Natural killer cell (primary cell): ENCODE results near the gene ST3GAL2. TPM values are rescaled to one million over a fixed set of nuclear protein-coding genes. Genes with fewer than 3 reads are reported as not detected.
"Not testable (repeated sequence)": the region's sequence is repeated elsewhere in the genome, so short reads cannot be mapped to it uniquely, and the experiment has no call there.

ENCODE experiments used
- ATAC-seq, 3 donors: fragments of 150-1000 bp in 2 of 3; fragments of 200-7000 bp in 1 of 3; cut with Tn5 transposase; 1 replicate in 1 of 3; 2 replicates in 2 of 3; pipeline ENCODE4 v1.10.0; 2021; ENCODE audit warnings: mild to moderate bottlenecking in 2 of 3, moderate library complexity in 2 of 3
- DNase-seq, 2 donors: peaks; one replicate each; pipeline versions ENCODE4 v3.0.0 to v3.0.0-alpha.2; 2013 to 2021; ENCODE audit warnings: mixed read lengths in 1 of 2
- H3K27ac ChIP-seq: one replicate; pipeline ENCODE4 v1.5.1; 2013; ENCODE audit warnings: mild to moderate bottlenecking, low read length
- H3K27me3 ChIP-seq: one replicate; pipeline ENCODE4 v1.6.1; 2013; ENCODE audit warnings: low read length; ENCODE audit not compliant: control insufficient read depth, insufficient read depth
- H3K36me3 ChIP-seq: one replicate; pipeline ENCODE4 v1.6.1; 2013; ENCODE audit warnings: low read length; ENCODE audit not compliant: control insufficient read depth, insufficient read depth
- H3K4me1 ChIP-seq: one replicate; pipeline ENCODE4 v1.6.1; 2013; ENCODE audit warnings: low read length; ENCODE audit not compliant: control insufficient read depth, insufficient read depth
- H3K4me3 ChIP-seq: one replicate; pipeline ENCODE4 v1.5.1; 2013; ENCODE audit warnings: low read length
- H3K9me3 ChIP-seq: one replicate; pipeline ENCODE4 v1.6.1; 2013; ENCODE audit warnings: low read length; ENCODE audit not compliant: control insufficient read depth, insufficient read depth
- H3K27ac Mint-ChIP-seq, 2 donors: one replicate each; pipeline ENCODE4 v1.8.0; 2022; ENCODE audit warnings: mild to moderate bottlenecking in 2 of 2, mixed read lengths in 2 of 2, moderate library complexity in 1 of 2
- H3K27me3 Mint-ChIP-seq, 2 donors: one replicate each; pipeline ENCODE4 v1.8.0; 2022; ENCODE audit warnings: low read depth in 2 of 2, mixed read lengths in 2 of 2
- H3K36me3 Mint-ChIP-seq: one replicate; pipeline ENCODE4 v1.8.0; 2022; ENCODE audit warnings: mixed read lengths
- H3K4me1 Mint-ChIP-seq, 2 donors: one replicate each; pipeline ENCODE4 v1.8.0; 2022; ENCODE audit warnings: mixed read lengths in 2 of 2
- H3K4me3 Mint-ChIP-seq: one replicate; pipeline ENCODE4 v1.8.0; 2022; ENCODE audit warnings: mild to moderate bottlenecking, moderate library complexity, mixed read lengths
- H3K9me3 Mint-ChIP-seq, 2 donors: one replicate each; pipeline ENCODE4 v1.8.0; 2022; ENCODE audit warnings: mixed read lengths in 2 of 2
- WGBS: methylation state at CpG from one replicate; pipeline ENCODE4 v1.1.7; 2013; ENCODE audit warnings: missing lambda C conversion rate; ENCODE audit not compliant: insufficient coverage; 5-methylcytosine and 5-hydroxymethylcytosine counted together
- intact Hi-C: fragments of 100-400 bp; cut with micrococcal nuclease; formaldehyde crosslinking; loops from one replicate; pipeline ENCODE4 v1.14.2; 2022
- total RNA-seq, 4 donors: library from RNA; stranded (reverse); fragments of 120-200 nt in 1 of 4; gene quantifications; one replicate each; pipeline versions ENCODE4 v1.2.3 to v1.2.4, GENCODE V29; 2013 to 2022
- TF ChIP-seq, protein P1 (sequence below): fragments of 200-600 bp; IDR thresholded peaks from one replicate; pipeline ENCODE4 v1.8.0; 2022; ENCODE audit warnings: antibody characterized with exemption

The ST3GAL2 gene
- total RNA-seq, 3 donors from 2014 or later (not counting 1 experiment from before 2014, with no cell fraction given): 25.9 to 39.1 (median 36.9) TPM

DNA sequence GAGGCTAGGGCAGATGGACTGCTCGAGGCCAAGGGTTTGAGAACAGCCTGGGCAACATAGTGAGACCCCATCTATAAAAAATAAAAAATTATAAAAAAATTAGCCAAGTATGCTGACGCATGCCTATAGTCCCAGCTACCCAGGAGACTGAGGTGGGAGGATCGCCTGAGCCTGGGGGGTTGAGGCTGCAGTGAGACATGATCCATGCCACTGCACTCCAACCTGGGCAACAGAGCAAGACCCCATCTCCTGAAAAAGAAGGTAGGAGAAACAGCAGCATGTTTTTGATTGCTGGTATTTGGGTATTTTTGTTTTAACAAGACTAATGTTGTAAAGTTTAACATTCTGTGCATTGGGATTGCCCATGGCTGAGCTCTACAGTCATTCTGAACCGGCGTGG is 101.1 kb downstream of the ST3GAL2 start:
- intact Hi-C loops: no loop called here
- no peaks in the 10 kb centered on the region for H3K9me3 Mint-ChIP-seq
- no peak overlapping the region for H3K4me3 Mint-ChIP-seq
- H3K36me3 Mint-ChIP-seq: no peaks in the 10 kb centered on the region
- no peak overlapping the region for H3K4me3 ChIP-seq
- ATAC-seq (no peak), DNase-seq (no peak)
- no peak overlapping the region for H3K27ac ChIP-seq
- H3K27ac Mint-ChIP-seq: no peak overlapping the region
- no peaks in the 10 kb centered on the region for H3K27me3 ChIP-seq
- TF ChIP-seq, protein P1, sequence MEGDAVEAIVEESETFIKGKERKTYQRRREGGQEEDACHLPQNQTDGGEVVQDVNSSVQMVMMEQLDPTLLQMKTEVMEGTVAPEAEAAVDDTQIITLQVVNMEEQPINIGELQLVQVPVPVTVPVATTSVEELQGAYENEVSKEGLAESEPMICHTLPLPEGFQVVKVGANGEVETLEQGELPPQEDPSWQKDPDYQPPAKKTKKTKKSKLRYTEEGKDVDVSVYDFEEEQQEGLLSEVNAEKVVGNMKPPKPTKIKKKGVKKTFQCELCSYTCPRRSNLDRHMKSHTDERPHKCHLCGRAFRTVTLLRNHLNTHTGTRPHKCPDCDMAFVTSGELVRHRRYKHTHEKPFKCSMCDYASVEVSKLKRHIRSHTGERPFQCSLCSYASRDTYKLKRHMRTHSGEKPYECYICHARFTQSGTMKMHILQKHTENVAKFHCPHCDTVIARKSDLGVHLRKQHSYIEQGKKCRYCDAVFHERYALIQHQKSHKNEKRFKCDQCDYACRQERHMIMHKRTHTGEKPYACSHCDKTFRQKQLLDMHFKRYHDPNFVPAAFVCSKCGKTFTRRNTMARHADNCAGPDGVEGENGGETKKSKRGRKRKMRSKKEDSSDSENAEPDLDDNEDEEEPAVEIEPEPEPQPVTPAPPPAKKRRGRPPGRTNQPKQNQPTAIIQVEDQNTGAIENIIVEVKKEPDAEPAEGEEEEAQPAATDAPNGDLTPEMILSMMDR: no peak
- 97% methylated on average over 5 of the region's 5 CpGs for WGBS
- no peaks in the 10 kb centered on the region for H3K4me1 ChIP-seq
- H3K27me3 Mint-ChIP-seq: no peaks in the 10 kb centered on the region
- H3K36me3 ChIP-seq: peaks cover 15% of the 10 kb centered on the region
- H3K4me1 Mint-ChIP-seq: peaks cover 0 to 4% of the 10 kb centered on the region in 2 donors
- no peaks in the 10 kb centered on the region for H3K9me3 ChIP-seq

DNA sequence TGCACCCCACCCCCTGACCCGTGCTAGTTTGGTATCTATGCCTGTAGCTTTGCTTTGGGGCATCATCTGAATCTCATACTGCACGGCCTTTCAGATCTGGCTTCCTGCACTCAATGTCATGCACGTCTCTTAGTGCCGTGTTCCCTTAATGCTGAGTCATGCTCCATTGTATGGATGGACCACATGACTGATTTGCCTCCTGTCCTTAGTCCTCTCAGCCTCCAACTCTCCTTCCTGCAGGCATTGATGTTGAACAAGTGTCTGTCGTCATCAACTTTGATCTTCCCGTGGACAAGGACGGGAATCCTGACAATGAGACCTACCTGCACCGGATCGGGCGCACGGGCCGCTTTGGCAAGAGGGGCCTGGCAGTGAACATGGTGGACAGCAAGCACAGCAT is 106.2 kb downstream of the ST3GAL2 start:
- H3K4me1 Mint-ChIP-seq, H3K36me3 Mint-ChIP-seq, H3K4me1 ChIP-seq, DNase-seq, H3K4me3 Mint-ChIP-seq, H3K27me3 ChIP-seq, ATAC-seq, H3K9me3 ChIP-seq, H3K27ac ChIP-seq, H3K27me3 Mint-ChIP-seq, H3K9me3 Mint-ChIP-seq, H3K4me3 ChIP-seq, intact Hi-C loops: not testable (repeated sequence)
- WGBS: 76% methylated on average over 4 of the region's 12 CpGs
- peak overlapping the region in 1 of 2 donors; percentile 27 for H3K27ac Mint-ChIP-seq
- H3K36me3 ChIP-seq: peaks cover 31% of the 10 kb centered on the region

DNA sequence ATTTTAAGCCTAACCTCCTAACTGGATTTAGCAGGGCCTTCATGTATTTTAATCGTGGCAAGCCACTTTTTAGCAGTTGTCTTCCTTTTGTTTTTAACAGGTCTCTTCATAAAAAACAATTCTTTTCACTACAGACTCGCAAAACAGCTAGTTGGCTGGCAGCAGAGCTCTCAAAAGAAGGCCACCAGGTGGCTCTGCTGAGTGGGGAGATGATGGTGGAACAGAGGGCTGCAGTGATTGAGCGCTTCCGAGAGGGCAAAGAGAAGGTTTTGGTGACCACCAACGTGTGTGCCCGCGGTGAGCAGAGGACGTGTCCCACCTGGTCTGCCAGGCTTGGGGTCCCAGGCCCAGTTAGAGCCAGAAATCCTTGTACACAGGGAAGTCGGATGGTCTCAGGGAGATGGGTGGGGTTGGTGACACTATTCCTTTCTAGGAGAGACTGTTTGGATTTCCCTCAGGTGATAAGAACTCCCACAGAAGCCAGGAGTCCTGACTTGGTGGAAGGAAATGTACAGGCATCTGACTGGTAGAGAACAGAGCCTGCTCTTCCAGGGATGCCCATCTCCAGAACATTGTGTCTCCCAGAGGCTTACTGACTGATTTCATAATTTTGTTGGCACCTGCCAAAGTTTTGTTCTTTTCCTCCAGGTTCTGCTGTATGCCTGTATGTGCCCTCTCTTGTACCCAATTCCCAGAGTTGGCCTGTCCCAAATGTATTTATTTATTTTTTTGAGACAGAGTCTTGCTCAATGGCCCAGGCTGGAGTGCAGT is 107.1 kb downstream of the ST3GAL2 start:
- no peaks in the 10 kb centered on the region for H3K9me3 ChIP-seq
- Mint-ChIP-seq H3K27me3 (no peaks in the 10 kb centered on the region), H3K27ac (peak overlapping the region in 1 of 2 donors; percentile 27), H3K4me3 (no peak overlapping the region), H3K36me3 (no peaks in the 10 kb centered on the region), H3K9me3 (no peaks in the 10 kb centered on the region), H3K4me1 (no peaks in the 10 kb centered on the region)
- H3K4me3 ChIP-seq: no peak overlapping the region
- H3K27me3 ChIP-seq: no peaks in the 10 kb centered on the region
- DNase-seq (peak in 1 of 2 donors; percentile 33), ATAC-seq (peak in 2 of 3 donors; percentile 53 to 55)
- WGBS: 92% methylated on average over 9 of the region's 9 CpGs
- no peak overlapping the region for H3K27ac ChIP-seq
- intact Hi-C loops: no loop called here
- peaks cover 33% of the 10 kb centered on the region for H3K36me3 ChIP-seq
- TF ChIP-seq, protein P1: peak; percentile 9
- H3K4me1 ChIP-seq: no peaks in the 10 kb centered on the region

DNA sequence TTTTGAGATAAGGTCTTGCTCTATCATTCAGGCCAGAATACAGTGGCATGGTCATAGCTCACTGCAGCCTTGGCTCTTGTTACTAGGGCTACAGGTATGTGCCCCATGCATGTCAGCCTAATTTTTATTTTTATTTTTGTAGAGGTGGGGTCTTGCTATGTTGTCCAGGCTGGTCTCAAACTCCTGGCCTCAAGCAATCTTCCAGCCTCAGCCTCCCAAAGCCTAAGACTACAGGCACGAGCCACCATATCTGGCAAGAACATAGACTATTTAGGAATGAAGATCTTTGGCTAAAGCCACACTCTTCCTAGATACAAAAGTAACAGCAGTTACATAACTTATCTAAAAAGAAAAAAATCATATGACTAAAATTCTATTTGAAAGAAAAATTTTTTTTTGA is 107.8 kb downstream of the ST3GAL2 start:
- H3K36me3 ChIP-seq: peaks cover 33% of the 10 kb centered on the region
- no peaks in the 10 kb centered on the region for H3K9me3 Mint-ChIP-seq
- H3K36me3 Mint-ChIP-seq: no peaks in the 10 kb centered on the region
- no peaks in the 10 kb centered on the region for H3K27me3 Mint-ChIP-seq
- H3K9me3 ChIP-seq: no peaks in the 10 kb centered on the region
- H3K4me1 ChIP-seq: no peaks in the 10 kb centered on the region
- ATAC-seq (no peak), DNase-seq (no peak)
- TF ChIP-seq, protein P1: no peak
- no peak overlapping the region for H3K27ac ChIP-seq
- H3K27ac Mint-ChIP-seq: no peak overlapping the region
- intact Hi-C loops: no loop called here
- WGBS: 86% methylated on average over 1 of the region's 1 CpG
- no peak overlapping the region for H3K4me3 ChIP-seq
- no peak overlapping the region for H3K4me3 Mint-ChIP-seq
- H3K4me1 Mint-ChIP-seq: no peaks in the 10 kb centered on the region
- H3K27me3 ChIP-seq: no peaks in the 10 kb centered on the region

Other genes with a start within 250 kb of the ST3GAL2 start
- 10 to 100 TPM; 26.4 to 27.6 (median 27.3) TPM for gene EXOSC6, start 187.2 kb downstream of the ST3GAL2 start, total RNA-seq
- gene AARS1, start 149.6 kb downstream of the ST3GAL2 start, total RNA-seq: 10 to 100 TPM; 19.8 to 29.9 (median 26.1) TPM
- gene DDX19B, start 139.9 kb downstream of the ST3GAL2 start, total RNA-seq: 10 to 100 TPM; 39.9 to 52.6 (median 48.8) TPM
- 10 to 100 TPM; 46.5 to 55.3 (median 53.4) TPM for gene DDX19A, start 92.2 kb downstream of the ST3GAL2 start, total RNA-seq
- gene FCSK, start 15.5 kb upstream of the ST3GAL2 start, total RNA-seq: 10 to 100 TPM; 28.5 to 33.0 (median 29.6) TPM
- 10 to 100 TPM; 29.5 to 44.4 (median 31.6) TPM for gene COG4, start 84.5 kb upstream of the ST3GAL2 start, total RNA-seq
- 100 to 1,000 TPM; 164 to 220 (median 173) TPM for gene SF3B3, start 84.7 kb upstream of the ST3GAL2 start, total RNA-seq
- gene IL34, start 207.5 kb upstream of the ST3GAL2 start, total RNA-seq: under 1 TPM in 2 of 3 donors, not detected in 1; 0.48 to 0.54 TPM
- gene MTSS2, start 247.0 kb upstream of the ST3GAL2 start, total RNA-seq: 1 to 10 TPM; 3.8 to 8.8 (median 4.4) TPM